ENCODE data around the gene UBQLN4.

UBQLN4 gene

GRCh38 chr1:156053768-156054499, at the start of gene UBQLN4:
Gene UBQLN4, minus strand, starts transcription at chr1:156053798. Its CDS starts 97 bp downstream, at chr1:156053701.
- peak in 55 of 56 donors; percentile 34 to 93 (median 82) for DNase-seq

GRCh38 chr1:156102633-156103511, 49.3 kb upstream of the UBQLN4 start:
- no peak for DNase-seq

GRCh38 chr1:156101880-156102279, 48.3 kb upstream of the UBQLN4 start:
- peak in 1 of 56 donors; percentile 14 for DNase-seq

- no peak for DNase-seq
Observed at GRCh38 chr1:156100205-156100995, 46.8 kb upstream of the UBQLN4 start.

GRCh38 chr1:156099282-156099681, 45.7 kb upstream of the UBQLN4 start:
- DNase-seq = no peak

GRCh38 chr1:156098784-156099183, 45.2 kb upstream of the UBQLN4 start:
- DNase-seq = no peak

GRCh38 chr1:156097499-156098178, 44.0 kb upstream of the UBQLN4 start:
- DNase-seq = no peak

GRCh38 chr1:156096640-156097391, 43.2 kb upstream of the UBQLN4 start:
- peak in 55 of 56 donors; percentile 21 to 91 (median 69) for DNase-seq

GRCh38 chr1:156095906-156096508, 42.4 kb upstream of the UBQLN4 start:
- no peak for DNase-seq

- no peak for DNase-seq
Observed at GRCh38 chr1:156091610-156092009, 38.0 kb upstream of the UBQLN4 start.

- DNase-seq = peak in 51 of 56 donors; percentile 19 to 87 (median 58)
Observed at GRCh38 chr1:156090840-156091188, 37.2 kb upstream of the UBQLN4 start.

GRCh38 chr1:156090138-156090839, 36.7 kb upstream of the UBQLN4 start:
- DNase-seq = peak in 2 of 56 donors; percentile 15 to 30

- no peak for DNase-seq
Observed at GRCh38 chr1:156089704-156090103, 36.1 kb upstream of the UBQLN4 start.

GRCh38 chr1:156086256-156086662, 32.7 kb upstream of the UBQLN4 start:
- peak in 3 of 56 donors; percentile 8 to 13 (median 12) for DNase-seq

GRCh38 chr1:156083800-156084790, 30.5 kb upstream of the UBQLN4 start:
- DNase-seq = no peak

GRCh38 chr1:156082309-156083091, 28.9 kb upstream of the UBQLN4 start, which contains the start of gene MEX3A:
Gene MEX3A, minus strand, starts transcription at chr1:156082465. Its CDS starts 467 bp downstream, at chr1:156081998.
- peak in 51 of 56 donors; percentile 9 to 82 (median 61) for DNase-seq

- DNase-seq = no peak
Observed at GRCh38 chr1:156081917-156082308, 28.3 kb upstream of the UBQLN4 start.
